HG03558 (cell line): ENCODE results near the gene RNF222.
"Not testable (repeated sequence)": the region's sequence is repeated elsewhere in the genome, so short reads cannot be mapped to it uniquely, and the experiment has no call there.

Experiments used
- ATAC-seq: cut with Tn5 transposase; IDR thresholded peaks from one replicate; pipeline ENCODE4 v1.9.1; 2021; ENCODE audit warnings: moderate number of reproducible peaks; ENCODE audit not compliant: unreplicated experiment; ENCODE audit errors: extremely low read depth

The RNF222 gene

GRCh38 chr17:8354236-8354635, 43.4 kb downstream of the RNF222 start:
- ATAC-seq = no peak

GRCh38 chr17:8353736-8354135, 43.9 kb downstream of the RNF222 start:
- ATAC-seq = no peak

- ATAC-seq = no peak
Observed at GRCh38 chr17:8350339-8350738, 47.3 kb downstream of the RNF222 start.

GRCh38 chr17:8347001-8347400, 50.6 kb downstream of the RNF222 start:
- not testable (repeated sequence) for ATAC-seq

GRCh38 chr17:8345951-8346665, 51.5 kb downstream of the RNF222 start:
- ATAC-seq = no peak

- ATAC-seq = no peak
Observed at GRCh38 chr17:8345052-8345690, 52.5 kb downstream of the RNF222 start.

GRCh38 chr17:8341456-8341855, 56.2 kb downstream of the RNF222 start:
- ATAC-seq = no peak
